H9 (cell line): ENCODE measurements around the gene EVC. TPM values are rescaled to one million over a fixed set of nuclear protein-coding genes. Genes with fewer than 3 reads are reported as not detected.

Experiments
- DNase-seq: peaks from one replicate; pipeline ENCODE4 v3.0.0-alpha.2; 2017
- H2AFZ ChIP-seq: one replicate; pipeline ENCODE4 v1.6.1; 2013; ENCODE audit warnings: mild to moderate bottlenecking, low read length, control low read depth, moderate library complexity
- H2AK5ac ChIP-seq: 2 replicates; pipeline ENCODE4 v1.6.1; 2013; ENCODE audit warnings: low read length, control low read depth, mixed read lengths; ENCODE audit not compliant: insufficient read length
- H2BK120ac ChIP-seq: one replicate; pipeline ENCODE4 v1.6.1; 2013; ENCODE audit warnings: low read depth, mild to moderate bottlenecking, low read length, control low read depth, inconsistent platforms; ENCODE audit not compliant: poor library complexity, severe bottlenecking
- H2BK12ac ChIP-seq: 2 replicates; pipeline ENCODE4 v1.6.1; 2013; ENCODE audit warnings: low read length, control low read depth, mixed read lengths, low read depth; ENCODE audit not compliant: insufficient read length
- H2BK15ac ChIP-seq: 2 replicates; pipeline ENCODE4 v1.6.1; 2013; ENCODE audit warnings: low read depth, low read length, control low read depth
- H2BK20ac ChIP-seq: one replicate; pipeline ENCODE4 v1.6.1; 2013; ENCODE audit warnings: low read depth, mild to moderate bottlenecking, low read length, control low read depth, inconsistent platforms; ENCODE audit not compliant: poor library complexity, severe bottlenecking
- H2BK5ac ChIP-seq: 2 replicates; pipeline ENCODE4 v1.6.1; 2013; ENCODE audit warnings: low read length, control low read depth, mixed read lengths; ENCODE audit not compliant: insufficient read length
- H3K14ac ChIP-seq: 2 replicates; pipeline ENCODE4 v1.6.1; 2013; ENCODE audit warnings: low read length, control low read depth; ENCODE audit not compliant: insufficient read depth
- H3K18ac ChIP-seq: 2 replicates; pipeline ENCODE4 v1.6.1; 2013; ENCODE audit warnings: low read depth, mild to moderate bottlenecking, mixed read lengths, low read length, control low read depth; ENCODE audit not compliant: insufficient read length
- H3K23ac ChIP-seq: 2 replicates; pipeline ENCODE4 v1.6.1; 2013; ENCODE audit warnings: low read length, control low read depth, mixed read lengths, low read depth; ENCODE audit not compliant: insufficient read length
- H3K23me2 ChIP-seq: 2 replicates; pipeline ENCODE4 v1.6.1; 2013; ENCODE audit warnings: low read depth, mild to moderate bottlenecking, mixed read lengths, low read length, control low read depth; ENCODE audit not compliant: insufficient read length, poor library complexity, severe bottlenecking
- H3K27ac ChIP-seq: 2 replicates; pipeline ENCODE4 v1.5.1; 2013; ENCODE audit warnings: low read length, control low read depth, mixed read lengths, low read depth; ENCODE audit not compliant: insufficient read length
- H3K27me3 ChIP-seq: 2 replicates; pipeline ENCODE4 v1.6.1; 2013; ENCODE audit warnings: low read length, control low read depth, inconsistent platforms; ENCODE audit not compliant: insufficient read depth
- H3K4ac ChIP-seq: 2 replicates; pipeline ENCODE4 v1.6.1; 2013; ENCODE audit warnings: low read depth, mild to moderate bottlenecking, control low read depth, inconsistent platforms, low read length, moderate library complexity
- H3K4me1 ChIP-seq: 2 replicates; pipeline ENCODE4 v1.6.1; 2013; ENCODE audit warnings: low read length, control low read depth, inconsistent platforms; ENCODE audit not compliant: insufficient read depth
- H3K4me2 ChIP-seq: 2 replicates; pipeline ENCODE4 v1.6.1; 2013; ENCODE audit warnings: low read length, control low read depth, mixed read lengths; ENCODE audit not compliant: insufficient read length, insufficient read depth
- H3K56ac ChIP-seq: 2 replicates; pipeline ENCODE4 v1.6.1; 2013; ENCODE audit warnings: low read depth, mild to moderate bottlenecking, mixed read lengths, low read length, control low read depth; ENCODE audit not compliant: insufficient read length
- H3K79me1 ChIP-seq: 2 replicates; pipeline ENCODE4 v1.6.1; 2013; ENCODE audit warnings: low read depth, mild to moderate bottlenecking, moderate library complexity, low read length, control low read depth, inconsistent platforms; ENCODE audit not compliant: insufficient read depth, poor library complexity, severe bottlenecking
- H3K79me2 ChIP-seq: 2 replicates; pipeline ENCODE4 v1.6.1; 2013; ENCODE audit warnings: low read length, control low read depth, inconsistent platforms; ENCODE audit not compliant: insufficient read depth
- H3K9ac ChIP-seq: 2 replicates; pipeline ENCODE4 v1.6.1; 2013; ENCODE audit warnings: low read length, control low read depth, mixed read lengths; ENCODE audit not compliant: insufficient read length; ENCODE audit errors: extremely low read depth
- H3K9me3 ChIP-seq: one replicate; pipeline ENCODE4 v1.6.1; 2013; ENCODE audit warnings: low read depth, low read length, inconsistent platforms; ENCODE audit not compliant: control insufficient read depth
- H3T11ph ChIP-seq: one replicate; pipeline ENCODE4 v1.6.1; 2013; ENCODE audit warnings: mild to moderate bottlenecking, low read length, control low read depth, inconsistent platforms
- H4K20me1 ChIP-seq: one replicate; pipeline ENCODE4 v1.6.1; 2013; ENCODE audit not compliant: control insufficient read depth, insufficient read length, insufficient read depth
- H4K5ac ChIP-seq: 2 replicates; pipeline ENCODE4 v1.6.1; 2013; ENCODE audit warnings: low read depth, mild to moderate bottlenecking, mixed read lengths, low read length, control low read depth; ENCODE audit not compliant: insufficient read length
- H4K8ac ChIP-seq: replicated peaks from 2 replicates; pipeline ENCODE4 v1.6.1; 2013; ENCODE audit warnings: low read length, control low read depth, mixed read lengths, low read depth; ENCODE audit not compliant: insufficient read length
- H4K91ac ChIP-seq: 2 replicates; pipeline ENCODE4 v1.6.1; 2013; ENCODE audit warnings: low read depth, mild to moderate bottlenecking, moderate library complexity, mixed read lengths, low read length, control low read depth; ENCODE audit not compliant: insufficient read length
- H3K27ac Mint-ChIP-seq, 3 experiments: 2 replicates in 2 of 3; 3 replicates in 1 of 3; pipeline ENCODE4 v1.8.0; 2020 to 2021; ENCODE audit warnings: mixed read lengths in 3 of 3, mild to moderate bottlenecking in 1 of 3, moderate library complexity in 1 of 3
- H3K27me3 Mint-ChIP-seq: 2 replicates; pipeline ENCODE4 v1.8.0; 2021; ENCODE audit warnings: low read depth, mild to moderate bottlenecking, moderate library complexity, mixed read lengths
- H3K36me3 Mint-ChIP-seq, 3 experiments: 2 replicates in 2 of 3; 3 replicates in 1 of 3; pipeline ENCODE4 v1.8.0; 2020 to 2021; ENCODE audit warnings: low read depth in 3 of 3, mixed read lengths in 3 of 3; ENCODE audit not compliant: insufficient read depth in 1 of 3
- H3K4me1 Mint-ChIP-seq, 2 experiments: 2 replicates each; pipeline ENCODE4 v1.8.0; 2020; ENCODE audit warnings: mixed read lengths in 2 of 2
- H3K4me3 Mint-ChIP-seq, 2 experiments: 2 replicates in 1 of 2; 3 replicates in 1 of 2; pipeline ENCODE4 v1.8.0; 2020 to 2021; ENCODE audit warnings: mild to moderate bottlenecking in 2 of 2, mixed read lengths in 2 of 2, moderate library complexity in 1 of 2
- H3K9me3 Mint-ChIP-seq, 2 experiments: 2 replicates in 1 of 2; 3 replicates in 1 of 2; pipeline ENCODE4 v1.8.0; 2020; ENCODE audit warnings: mild to moderate bottlenecking in 2 of 2, mixed read lengths in 2 of 2, moderate library complexity in 1 of 2
- CTCF ChIP-seq: fragments of 200-600 bp; sonication (generic); conservative IDR thresholded peaks from 3 replicates; pipeline ENCODE4 v1.8.0; 2021; ENCODE audit warnings: antibody characterized with exemption, mild to moderate bottlenecking
- WGBS: extraction: QIAGEN DNeasy Blood & Tissue Kit; methylation state at CpG from one replicate; pipeline ENCODE4 v1.1.7; 2013; ENCODE audit warnings: missing lambda C conversion rate, low lambda C conversion rate, mixed read lengths; ENCODE audit not compliant: insufficient read length; ENCODE audit errors: extremely low coverage; 5-methylcytosine and 5-hydroxymethylcytosine counted together
- total RNA-seq: library from RNA; stranded (reverse); gene quantifications from 2 replicates; pipeline ENCODE4 v1.2.1, GENCODE V29; 2021

Gene EVC
- total RNA-seq, 1 experiment from 2014 or later = 10.1 TPM

GRCh38 chr4:5784960-5785611 lies 74.1 kb downstream of the EVC start:
- no peak overlapping the region for H4K8ac ChIP-seq
- no peak overlapping the region for H3K27ac ChIP-seq
- H3K23me2 ChIP-seq = no peaks in the 10 kb centered on the region
- Mint-ChIP-seq H3K4me1 (peaks cover 15 to 16% of the 10 kb centered on the region in 2 experiments; a peak in 3 of 4 replicates), H3K36me3 (peaks cover 32 to 43% (median 35%) of the 10 kb centered on the region in 3 experiments), H3K9me3 (peaks cover 0 to 3% of the 10 kb centered on the region in 2 experiments; a peak in 2 of 5 replicates), H3K27ac (peak overlapping the region in 2 of 3 experiments; percentile 27 to 47; a peak in 3 of 7 replicates), H3K4me3 (no peak overlapping the region), H3K27me3 (no peaks in the 10 kb centered on the region)
- no peaks in the 10 kb centered on the region for H3K27me3 ChIP-seq
- 0 out of 2 replicates have a peak, but pooled peaks cover 2% of the 10 kb centered on the region for H3K79me2 ChIP-seq
- no peak overlapping the region for H3K4me2 ChIP-seq
- H4K5ac ChIP-seq = no peak overlapping the region
- no peak overlapping the region for H3K56ac ChIP-seq
- no peak overlapping the region for H2AK5ac ChIP-seq
- TF ChIP-seq CTCF = peak; percentile 44
- H3K9ac ChIP-seq = no peak overlapping the region
- H3K14ac ChIP-seq = no peak overlapping the region
- WGBS = no CpG with 5 or more reads among the region's 9 CpGs
- no peak overlapping the region for H3K18ac ChIP-seq
- no peak overlapping the region for H2BK120ac ChIP-seq
- H3K23ac ChIP-seq = no peak overlapping the region
- no peak overlapping the region for H2BK20ac ChIP-seq
- no peak overlapping the region for H3K4ac ChIP-seq
- H4K91ac ChIP-seq = no peak overlapping the region
- H3K4me1 ChIP-seq = no peaks in the 10 kb centered on the region
- no peaks in the 10 kb centered on the region for H4K20me1 ChIP-seq
- no peak overlapping the region for H2BK5ac ChIP-seq
- H3T11ph ChIP-seq = no peak overlapping the region
- H2AFZ ChIP-seq = no peak overlapping the region
- H3K9me3 ChIP-seq = no peaks in the 10 kb centered on the region
- H2BK12ac ChIP-seq = no peak overlapping the region
- H2BK15ac ChIP-seq = no peak overlapping the region
- peak; percentile 48 for DNase-seq
- H3K79me1 ChIP-seq = no peaks in the 10 kb centered on the region
